Gastroesophageal sphincter (tissue), 4 donors: ENCODE data around the gene LEMD1. TPM values are rescaled to one million over a fixed set of nuclear protein-coding genes. Genes with fewer than 3 reads are reported as not detected.
"Not testable (repeated sequence)": the region's sequence is repeated elsewhere in the genome, so short reads cannot be mapped to it uniquely, and the experiment has no call there.

Source experiments
- ATAC-seq: fragments of 150-250 bp; one replicate; pipeline ENCODE4 v1.9.1; 2016; ENCODE audit warnings: mild to moderate bottlenecking, moderate library complexity
- H3K27ac ChIP-seq, 4 donors: fragments of 200-600 bp; sonication (generic) in 3 of 4; 1 replicate in 3 of 4; 2 replicates in 1 of 4; pipeline ENCODE4 v1.5.1; 2016 to 2019
- H3K27me3 ChIP-seq: fragments of 200-600 bp; sonication (generic); one replicate; pipeline ENCODE4 v1.5.1; 2019
- H3K36me3 ChIP-seq, 2 donors: fragments of 200-600 bp; sonication (generic); one replicate each; pipeline ENCODE4 v1.5.1; 2019; ENCODE audit warnings: control low read depth in 1 of 2
- H3K4me1 ChIP-seq, 3 donors: fragments of 200-600 bp; sonication (generic); 1 replicate in 2 of 3; 2 replicates in 1 of 3; pipeline ENCODE4 v1.5.1; 2016 to 2019; ENCODE audit warnings: control low read depth in 2 of 3
- H3K4me3 ChIP-seq, 2 donors: fragments of 200-600 bp; sonication (generic); one replicate each; pipeline ENCODE4 v1.5.1; 2019; ENCODE audit warnings: mild to moderate bottlenecking in 1 of 2, moderate library complexity in 1 of 2
- H3K9me3 ChIP-seq, 3 donors: fragments of 200-600 bp; sonication (generic); one replicate each; pipeline ENCODE4 v1.5.1; 2017 to 2019; ENCODE audit warnings: control low read depth in 2 of 3
- CTCF ChIP-seq, 4 experiments: fragments of 200-600 bp in 2 of 4; fragments of 450-650 bp in 2 of 4; sonication (generic) in 1 of 4; IDR thresholded peaks; one replicate each; pipeline ENCODE4 v1.5.1; 2017 to 2019; ENCODE audit warnings: antibody characterized with exemption in 4 of 4, mild to moderate bottlenecking in 2 of 4, moderate library complexity in 2 of 4
- EP300 ChIP-seq: sonication (generic); formaldehyde crosslinking; IDR thresholded peaks from one replicate; pipeline ENCODE4 v1.6.1; 2017; ENCODE audit warnings: antibody characterized with exemption, mild to moderate bottlenecking
- POLR2A ChIP-seq, 2 donors: fragments of 450-650 bp; IDR thresholded peaks; one replicate each; pipeline ENCODE4 v1.6.1; 2017; ENCODE audit warnings: antibody characterized with exemption in 2 of 2, mild to moderate bottlenecking in 2 of 2, moderate library complexity in 1 of 2
- POLR2AphosphoS5 ChIP-seq: sonication (generic); formaldehyde crosslinking; IDR thresholded peaks from one replicate; pipeline ENCODE4 v1.6.1; 2017; ENCODE audit warnings: antibody characterized with exemption
- WGBS, 2 donors: methylation state at CpG; one replicate each; pipeline ENCODE4 v1.1.5; 2018; ENCODE audit warnings: low coverage in 1 of 2; 5-methylcytosine and 5-hydroxymethylcytosine counted together
- total RNA-seq, 4 donors: library from RNA; depleted of rRNA; stranded (reverse); fragments of >200 nt; gene quantifications; one replicate each; pipeline ENCODE4 v1.1.0, GENCODE V29; 2016

Gene LEMD1
- total RNA-seq, 4 donors from 2014 or later, result not detected

- H3K9me3 ChIP-seq, result no peaks in the 10 kb centered on the region
- TF ChIP-seq POLR2A (IDR thresholded peaks at IDR 0.05) (no peak), POLR2AphosphoS5 (no peak), EP300 (no peak)
- WGBS, 2 donors, result 0 to 42% methylated on average over 1 to 10 of the region's 11 CpGs
- peaks cover 38% of the 10 kb centered on the region for H3K27me3 ChIP-seq
- H3K4me3 ChIP-seq, result no peak overlapping the region
- H3K4me1 ChIP-seq, result peaks cover 0 to 16% (median 0%) of the 10 kb centered on the region in 3 donors
- H3K27ac ChIP-seq, result no peak overlapping the region
- no peak for ATAC-seq
- H3K36me3 ChIP-seq, result no peaks in the 10 kb centered on the region
Observed at GRCh38 chr1:205371871-205372660, 49.8 kb downstream of the LEMD1 start.

- no peak for TF ChIP-seq POLR2AphosphoS5
- no peak for TF ChIP-seq EP300
- no peak for TF ChIP-seq POLR2A (IDR thresholded peaks at IDR 0.05)
- no peak for TF ChIP-seq CTCF (IDR thresholded peaks at IDR 0.05)
- H3K9me3 ChIP-seq, result no peaks in the 10 kb centered on the region
- H3K27me3 ChIP-seq, result peaks cover 38% of the 10 kb centered on the region
- peaks cover 0 to 9% (median 0%) of the 10 kb centered on the region in 3 donors for H3K4me1 ChIP-seq
- no peak for ATAC-seq
- no peaks in the 10 kb centered on the region for H3K36me3 ChIP-seq
- H3K4me3 ChIP-seq, result no peak overlapping the region
- no peak overlapping the region for H3K27ac ChIP-seq
Observed at GRCh38 chr1:205370780-205371179, 51.1 kb downstream of the LEMD1 start.

GRCh38 chr1:205369701-205370123, 52.1 kb downstream of the LEMD1 start:
- Histone ChIP-seq H3K27ac (no peak overlapping the region), H3K27me3 (peaks cover 32% of the 10 kb centered on the region), H3K9me3 (no peaks in the 10 kb centered on the region), H3K36me3 (no peaks in the 10 kb centered on the region), H3K4me3 (no peak overlapping the region), H3K4me1 (peaks cover 0 to 8% (median 0%) of the 10 kb centered on the region in 3 donors)
- TF ChIP-seq EP300 (no peak), POLR2A (IDR thresholded peaks at IDR 0.05) (no peak), CTCF (IDR thresholded peaks at IDR 0.05) (no peak), POLR2AphosphoS5 (no peak)
- WGBS, 2 donors, result 37 to 40% methylated on average over 3 of the region's 3 CpGs
- ATAC-seq, result no peak

- no peak overlapping the region for H3K4me3 ChIP-seq
- no peaks in the 10 kb centered on the region for H3K36me3 ChIP-seq
- H3K4me1 ChIP-seq, result peaks cover 0 to 8% (median 0%) of the 10 kb centered on the region in 3 donors
- TF ChIP-seq POLR2AphosphoS5, result no peak
- TF ChIP-seq POLR2A (IDR thresholded peaks at IDR 0.05), result no peak
- TF ChIP-seq CTCF (IDR thresholded peaks at IDR 0.05), result no peak
- TF ChIP-seq EP300, result no peak
- H3K27ac ChIP-seq, result no peak overlapping the region
- H3K27me3 ChIP-seq, result peaks cover 20% of the 10 kb centered on the region
- ATAC-seq, result no peak
- H3K9me3 ChIP-seq, result no peaks in the 10 kb centered on the region
- 81 to 91% methylated on average over 2 to 6 of the region's 6 CpGs for WGBS, 2 donors
Observed at GRCh38 chr1:205368478-205368877, 53.4 kb downstream of the LEMD1 start.

DNA sequence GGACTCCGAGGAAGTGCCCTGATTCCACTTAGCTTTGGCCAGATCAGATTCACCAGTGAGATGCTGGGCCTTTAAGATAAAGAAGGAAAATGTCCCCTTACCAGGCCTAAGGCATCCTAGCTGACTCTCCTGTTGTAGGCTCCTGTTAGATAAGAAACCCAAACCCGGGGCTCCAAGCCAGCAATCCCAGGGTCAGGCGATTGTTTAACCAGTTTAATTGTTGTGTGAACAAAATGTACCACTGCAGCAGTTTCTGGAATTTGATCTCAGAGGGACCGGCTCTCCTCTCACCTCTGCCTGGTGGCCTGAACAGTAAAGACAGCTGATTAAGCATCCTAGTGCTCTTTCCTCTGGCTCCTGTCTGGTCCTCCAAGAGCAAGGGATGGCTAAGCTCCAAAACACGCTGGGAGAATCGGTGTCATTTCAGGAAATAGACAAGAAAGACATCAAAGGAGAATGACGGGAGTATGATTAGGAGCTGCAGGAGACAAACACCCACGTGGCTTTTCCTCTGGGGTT, 55.9 kb downstream of the LEMD1 start:
- WGBS, 2 donors, result 45 to 47% methylated on average over 5 to 6 of the region's 8 CpGs
- Histone ChIP-seq H3K4me3 (no peak overlapping the region), H3K36me3 (no peaks in the 10 kb centered on the region), H3K4me1 (peaks cover 0 to 8% (median 0%) of the 10 kb centered on the region in 3 donors), H3K9me3 (no peaks in the 10 kb centered on the region), H3K27me3 (no peaks in the 10 kb centered on the region), H3K27ac (no peak overlapping the region)
- ATAC-seq, result no peak
- TF ChIP-seq POLR2AphosphoS5, result no peak
- no peak for TF ChIP-seq CTCF (IDR thresholded peaks at IDR 0.05)
- TF ChIP-seq EP300, result no peak
- no peak for TF ChIP-seq POLR2A (IDR thresholded peaks at IDR 0.05)

DNA sequence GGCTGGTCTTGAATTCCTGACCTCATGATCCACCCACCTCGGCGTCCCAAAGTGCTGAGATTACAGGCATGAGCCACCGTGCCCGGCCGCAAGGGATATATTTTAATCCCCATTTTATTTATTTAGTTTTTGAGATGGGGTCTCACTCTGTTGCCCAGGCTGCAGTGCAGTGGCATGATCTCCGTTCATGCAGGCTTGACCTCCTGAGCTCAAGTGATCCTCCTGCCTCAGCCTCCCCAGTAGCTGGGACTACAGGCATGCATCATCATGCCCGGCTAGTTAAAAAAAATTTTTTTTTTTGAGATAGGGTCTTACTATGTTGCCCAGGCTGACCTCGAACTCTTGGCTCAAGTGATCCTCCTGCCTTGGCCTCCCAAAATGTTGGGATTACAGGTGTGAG, 56.8 kb downstream of the LEMD1 start:
- not testable (repeated sequence) for H3K9me3 ChIP-seq, ATAC-seq, H3K4me1 ChIP-seq, H3K36me3 ChIP-seq, H3K27ac ChIP-seq, H3K4me3 ChIP-seq, H3K27me3 ChIP-seq
- 88 to 89% methylated on average over 3 to 7 of the region's 8 CpGs for WGBS, 2 donors
